SK-N-SH (cell line): ENCODE results near the gene ZNF768.

Experiments
- CHD2 ChIP-seq: fragments of 150-350 bp; IDR thresholded peaks from 2 replicates; pipeline ENCODE4 v1.6.1; 2018; ENCODE audit warnings: low read length; ENCODE audit not compliant: partially characterized antibody
- CTCF ChIP-seq: fragments of 200-600 bp; sonication (generic); IDR thresholded peaks from 2 replicates; pipeline ENCODE4 v1.6.1; 2017; ENCODE audit warnings: antibody characterized with exemption, mild to moderate bottlenecking, moderate library complexity
- ELF1 ChIP-seq: IDR thresholded peaks from 2 replicates; pipeline ENCODE4 v1.4.0; 2012
- EP300 ChIP-seq, 2 experiments: IDR thresholded peaks; 2 replicates each; pipeline versions ENCODE4 v1.4.0 to v1.6.1; 2012; ENCODE audit warnings: borderline replicate concordance in 1 of 2, low read depth in 1 of 2, low read length in 1 of 2
- GABPA ChIP-seq: IDR thresholded peaks from 2 replicates; pipeline ENCODE4 v1.4.0; 2012; ENCODE audit warnings: low read depth, mild to moderate bottlenecking
- JUND ChIP-seq: IDR thresholded peaks from 2 replicates; pipeline ENCODE4 v1.4.0; 2012
- MAX ChIP-seq: IDR thresholded peaks from 2 replicates; pipeline ENCODE4 v1.4.0; 2012; ENCODE audit warnings: low read depth
- MEF2A ChIP-seq: IDR thresholded peaks from 2 replicates; pipeline ENCODE4 v1.4.0; 2012; ENCODE audit warnings: low read depth, borderline replicate concordance
- NRF1 ChIP-seq: IDR thresholded peaks from 2 replicates; pipeline ENCODE4 v1.6.1; 2012; ENCODE audit warnings: low read depth, mild to moderate bottlenecking, low read length
- POLR2AphosphoS5 ChIP-seq: IDR thresholded peaks from 2 replicates; pipeline ENCODE4 v1.6.1; 2012; ENCODE audit warnings: low read depth, low read length
- RFX5 ChIP-seq: IDR thresholded peaks from 2 replicates; pipeline ENCODE4 v1.6.1; 2012; ENCODE audit warnings: mild to moderate bottlenecking, improper control_type of control experiment, low read length
- TAF1 ChIP-seq: IDR thresholded peaks from 2 replicates; pipeline ENCODE4 v1.6.1; 2012; ENCODE audit warnings: low read depth, mild to moderate bottlenecking, low read length, moderate library complexity, borderline replicate concordance
- USF1 ChIP-seq: IDR thresholded peaks from 2 replicates; pipeline ENCODE4 v1.4.0; 2012; ENCODE audit warnings: low read depth, borderline replicate concordance
- YY1 ChIP-seq: IDR thresholded peaks from 2 replicates; pipeline ENCODE4 v1.4.0; 2012; ENCODE audit warnings: low read depth, mild to moderate bottlenecking

GRCh38 chr16:30569281-30569680 is 42.9 kb upstream of the ZNF768 start:
- TF ChIP-seq USF1, result no peak
- TF ChIP-seq CTCF, result no peak
- TF ChIP-seq JUND, result no peak
- no peak for TF ChIP-seq NRF1
- TF ChIP-seq EP300 (IDR thresholded peaks at IDR 0.05; ENCODE audit: borderline replicate concordance in 1 of 2, low read depth in 1 of 2, low read length in 1 of 2), result no peak
- no peak for TF ChIP-seq POLR2AphosphoS5
- TF ChIP-seq MEF2A, result no peak
- TF ChIP-seq RFX5, result no peak
- TF ChIP-seq TAF1, result no peak
- TF ChIP-seq CHD2, result no peak
- no peak for TF ChIP-seq YY1
- TF ChIP-seq ELF1, result no peak
- no peak for TF ChIP-seq MAX
- no peak for TF ChIP-seq GABPA
